ENCODE data around the gene LRRN1. TPM values are rescaled to one million over a fixed set of nuclear protein-coding genes. Genes with fewer than 3 reads are reported as not detected.

Gene LRRN1
- total and polyA plus RNA-seq, 9 donors = 26.6 to 133 (median 78.5) TPM

DNA sequence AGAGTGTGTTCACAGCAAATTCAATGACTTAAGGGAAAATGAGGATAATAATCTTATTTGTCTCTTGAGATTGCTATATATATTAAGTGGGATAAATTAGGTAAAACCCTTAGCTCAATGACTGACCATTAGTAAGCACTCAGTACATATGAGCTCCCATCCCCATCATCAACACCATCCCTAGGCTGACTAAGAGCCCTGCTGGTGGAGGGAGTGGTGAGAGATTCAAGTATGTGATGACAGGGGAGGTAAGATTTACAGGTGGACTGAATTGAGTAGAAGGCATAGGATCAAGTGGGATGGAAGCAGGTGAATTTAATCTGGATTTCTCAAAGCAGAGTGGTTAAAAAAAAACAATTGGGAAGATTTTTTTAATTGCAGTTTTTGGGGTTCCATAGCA lies 21.0 kb upstream of the LRRN1 start:
- Histone ChIP-seq H3K27ac (ENCODE audit: low read length) (no peak overlapping the region), H3K9me3 (replicated peaks; ENCODE audit: control insufficient read depth, low read depth, low read length) (peaks cover 11% of the 10 kb centered on the region), H3K36me3 (ENCODE audit: control insufficient read depth, insufficient read depth, low read length) (no peaks in the 10 kb centered on the region), H3K4me1 (ENCODE audit: control insufficient read depth, insufficient read depth, low read length) (no peaks in the 10 kb centered on the region), H3K27me3 (ENCODE audit: control insufficient read depth, insufficient read depth, low read length) (no peaks in the 10 kb centered on the region), H3K4me3 (ENCODE audit: low read length) (no peak overlapping the region)
- no peak for DNase-seq

DNA sequence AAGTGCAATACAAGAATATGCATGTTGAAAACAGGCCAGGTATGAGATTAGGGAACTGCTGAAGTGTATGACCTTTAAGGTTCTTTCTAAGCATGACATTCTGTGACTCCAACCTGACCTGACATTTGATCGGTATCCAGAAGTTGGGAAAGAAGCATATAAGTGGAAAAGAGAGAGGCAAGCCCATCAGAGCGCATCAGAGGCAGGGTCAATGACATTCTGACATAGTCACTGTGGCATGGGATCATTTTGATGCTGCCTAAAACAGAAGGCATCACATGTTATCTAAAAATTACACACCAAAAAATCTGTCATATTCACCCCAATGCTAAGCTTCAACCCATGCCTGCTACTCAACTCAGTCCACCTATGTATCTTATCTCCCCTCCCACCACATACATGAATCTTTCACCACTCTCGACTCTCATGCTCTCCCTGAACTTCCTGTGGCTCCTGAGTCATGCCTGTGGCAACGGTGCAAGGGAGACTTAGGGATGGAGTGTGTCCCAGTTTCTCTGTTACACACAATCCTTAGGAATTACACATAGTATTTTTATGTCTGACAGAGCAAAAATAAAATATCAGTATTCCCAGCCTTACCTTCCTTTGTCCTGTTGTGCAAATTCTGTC lies 20.5 kb upstream of the LRRN1 start:
- no peaks in the 10 kb centered on the region for H3K27me3 ChIP-seq (ENCODE audit: control insufficient read depth, insufficient read depth, low read length)
- H3K9me3 ChIP-seq (replicated peaks; ENCODE audit: control insufficient read depth, low read depth, low read length) = peaks cover 11% of the 10 kb centered on the region
- H3K4me3 ChIP-seq (ENCODE audit: low read length) = no peak overlapping the region
- no peaks in the 10 kb centered on the region for H3K36me3 ChIP-seq (ENCODE audit: control insufficient read depth, insufficient read depth, low read length)
- no peaks in the 10 kb centered on the region for H3K4me1 ChIP-seq (ENCODE audit: control insufficient read depth, insufficient read depth, low read length)
- no peak overlapping the region for H3K27ac ChIP-seq (ENCODE audit: low read length)
- WGBS (ENCODE audit: insufficient coverage) = 60% methylated on average over 1 of the region's 4 CpGs
- no peak for DNase-seq

- no peaks in the 10 kb centered on the region for H3K4me1 ChIP-seq (ENCODE audit: control insufficient read depth, insufficient read depth, low read length)
- H3K4me3 ChIP-seq (ENCODE audit: low read length) = no peak overlapping the region
- H3K27ac ChIP-seq (ENCODE audit: low read length) = no peak overlapping the region
- H3K27me3 ChIP-seq (ENCODE audit: control insufficient read depth, insufficient read depth, low read length) = no peaks in the 10 kb centered on the region
- no peaks in the 10 kb centered on the region for H3K36me3 ChIP-seq (ENCODE audit: control insufficient read depth, insufficient read depth, low read length)
- peak; percentile 59 for DNase-seq
- H3K9me3 ChIP-seq (replicated peaks; ENCODE audit: control insufficient read depth, low read depth, low read length) = no peaks in the 10 kb centered on the region
- WGBS (ENCODE audit: insufficient coverage) = 27% methylated on average over 7 of the region's 7 CpGs
Measured at GRCh38 chr3:3782457-3782856, 16.8 kb upstream of the LRRN1 start.

DNA sequence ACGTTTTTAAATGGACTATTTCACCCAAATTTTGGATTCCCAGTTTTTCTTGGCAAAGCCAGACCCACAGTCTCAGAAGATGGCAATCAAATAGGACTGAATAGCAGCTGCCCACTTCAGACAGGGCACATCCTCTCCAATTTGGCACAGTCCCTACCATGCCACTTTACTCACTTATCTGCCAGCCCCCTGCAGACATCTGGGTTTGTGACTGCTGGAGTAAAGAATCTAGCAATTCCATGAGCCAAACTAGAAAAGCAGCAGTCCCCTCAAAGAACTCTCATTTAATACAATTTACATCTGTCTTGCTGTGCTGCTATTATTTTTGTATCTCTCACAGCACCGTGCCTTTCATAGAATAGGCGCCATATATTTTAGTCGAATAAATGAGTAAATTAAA lies 16.0 kb upstream of the LRRN1 start:
- no peaks in the 10 kb centered on the region for H3K9me3 ChIP-seq (replicated peaks; ENCODE audit: control insufficient read depth, low read depth, low read length)
- WGBS (ENCODE audit: insufficient coverage) = 30% methylated on average over 1 of the region's 4 CpGs
- no peaks in the 10 kb centered on the region for H3K36me3 ChIP-seq (ENCODE audit: control insufficient read depth, insufficient read depth, low read length)
- H3K4me3 ChIP-seq (ENCODE audit: low read length) = no peak overlapping the region
- peak; percentile 81 for DNase-seq
- no peaks in the 10 kb centered on the region for H3K27me3 ChIP-seq (ENCODE audit: control insufficient read depth, insufficient read depth, low read length)
- H3K27ac ChIP-seq (ENCODE audit: low read length) = no peak overlapping the region
- no peaks in the 10 kb centered on the region for H3K4me1 ChIP-seq (ENCODE audit: control insufficient read depth, insufficient read depth, low read length)

DNA sequence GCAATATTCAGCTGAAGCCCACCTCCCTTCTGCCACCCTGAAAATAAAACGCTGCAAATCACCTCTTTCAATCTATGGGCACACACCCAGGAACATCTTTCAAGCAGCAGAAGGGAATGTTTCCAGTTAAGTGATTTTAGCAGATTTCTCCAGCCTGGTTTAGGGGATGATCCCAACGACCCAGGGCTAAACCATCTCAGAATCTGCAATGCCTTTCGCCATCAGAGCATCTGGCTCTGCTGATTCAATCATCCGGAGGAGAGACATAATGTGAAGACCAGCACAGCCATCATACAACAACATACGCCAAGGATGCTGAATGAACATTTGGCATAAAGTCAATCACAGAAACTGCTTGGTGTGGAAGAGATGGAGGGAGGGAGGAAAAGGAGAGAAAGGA lies 15.5 kb upstream of the LRRN1 start:
- no peak overlapping the region for H3K4me3 ChIP-seq (ENCODE audit: low read length)
- no peak overlapping the region for H3K27ac ChIP-seq (ENCODE audit: low read length)
- peak; percentile 86 for DNase-seq
- no peaks in the 10 kb centered on the region for H3K9me3 ChIP-seq (replicated peaks; ENCODE audit: control insufficient read depth, low read depth, low read length)
- WGBS (ENCODE audit: insufficient coverage) = 43% methylated on average over 1 of the region's 5 CpGs
- no peaks in the 10 kb centered on the region for H3K36me3 ChIP-seq (ENCODE audit: control insufficient read depth, insufficient read depth, low read length)
- no peaks in the 10 kb centered on the region for H3K27me3 ChIP-seq (ENCODE audit: control insufficient read depth, insufficient read depth, low read length)
- no peaks in the 10 kb centered on the region for H3K4me1 ChIP-seq (ENCODE audit: control insufficient read depth, insufficient read depth, low read length)

GRCh38 chr3:3792391-3792790 lies 6.8 kb upstream of the LRRN1 start:
- WGBS (ENCODE audit: insufficient coverage) = no CpG with 5 or more reads among the region's 1 CpG

DNA sequence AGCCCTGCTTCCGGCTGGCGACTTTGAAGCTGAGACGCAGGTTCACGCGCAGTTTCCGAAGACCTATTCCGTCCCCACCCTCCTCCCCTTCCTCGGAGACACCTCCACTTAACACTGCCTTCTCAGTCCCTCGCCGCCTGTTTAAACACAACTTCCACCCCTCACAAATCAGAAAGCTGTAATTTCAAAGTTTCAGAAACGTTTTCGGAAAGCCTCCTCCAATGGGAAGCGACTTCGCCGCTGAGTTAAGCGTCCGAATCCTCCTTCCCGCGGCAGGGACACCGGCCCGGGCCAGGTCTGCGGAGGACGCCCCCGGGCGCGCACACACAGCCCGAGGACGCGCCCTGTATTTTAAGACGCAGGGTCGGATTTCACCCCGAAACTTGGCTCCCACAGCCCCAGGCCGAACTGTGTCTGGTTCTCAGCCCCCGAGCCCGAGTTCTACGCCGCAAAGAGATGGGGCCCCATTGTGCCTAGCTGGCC lies 559 bp upstream of the LRRN1 start:
- no peaks in the 10 kb centered on the region for H3K36me3 ChIP-seq (ENCODE audit: control insufficient read depth, insufficient read depth, low read length)
- peaks cover 41% of the 10 kb centered on the region for H3K27me3 ChIP-seq (ENCODE audit: control insufficient read depth, insufficient read depth, low read length)
- peak; percentile 66 for DNase-seq
- under 1% methylated on average over 37 of the region's 37 CpGs for whole genome bisulfite sequencing (ENCODE audit: insufficient coverage)
- peak overlapping the region; percentile 71 for H3K4me3 ChIP-seq (ENCODE audit: low read length)
- peaks cover 14% of the 10 kb centered on the region for H3K4me1 ChIP-seq (ENCODE audit: control insufficient read depth, insufficient read depth, low read length)
- no peaks in the 10 kb centered on the region for H3K9me3 ChIP-seq (replicated peaks; ENCODE audit: control insufficient read depth, low read depth, low read length)
- H3K27ac ChIP-seq (ENCODE audit: low read length) = peak overlapping the region; percentile 84

More at GRCh38 chr3:3792391-3792790, 6.8 kb upstream of the LRRN1 start:
- Histone ChIP-seq H3K27me3 (ENCODE audit: control insufficient read depth, insufficient read depth, low read length) (no peaks in the 10 kb centered on the region), H3K36me3 (ENCODE audit: control insufficient read depth, insufficient read depth, low read length) (no peaks in the 10 kb centered on the region), H3K9me3 (replicated peaks; ENCODE audit: control insufficient read depth, low read depth, low read length) (no peaks in the 10 kb centered on the region), H3K4me1 (ENCODE audit: control insufficient read depth, insufficient read depth, low read length) (no peaks in the 10 kb centered on the region), H3K27ac (ENCODE audit: low read length) (no peak overlapping the region), H3K4me3 (ENCODE audit: low read length) (no peak overlapping the region)
- no peak for DNase-seq

DNA sequence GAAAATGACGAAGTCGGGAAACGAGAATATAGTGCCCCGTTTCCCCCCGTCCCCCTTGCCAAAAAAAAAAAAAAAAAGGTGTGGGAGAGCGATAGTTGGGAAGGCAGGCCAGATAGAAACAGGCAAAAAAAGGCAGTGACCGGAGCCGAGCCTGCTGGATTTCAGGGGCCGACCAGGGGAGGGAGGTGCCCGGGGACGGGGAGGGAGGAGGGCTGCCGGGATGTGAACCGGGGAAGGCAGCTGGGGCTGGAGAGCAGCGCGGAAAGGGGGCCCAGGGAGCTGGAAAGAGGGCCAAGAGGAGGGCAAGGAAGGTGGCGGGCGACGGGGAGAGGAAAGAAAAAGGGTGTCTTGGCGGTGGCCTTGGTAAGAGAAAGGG lies 837 bp downstream of the LRRN1 start:
- H3K4me1 ChIP-seq (ENCODE audit: control insufficient read depth, insufficient read depth, low read length) = peaks cover 14% of the 10 kb centered on the region
- peaks cover 41% of the 10 kb centered on the region for H3K27me3 ChIP-seq (ENCODE audit: control insufficient read depth, insufficient read depth, low read length)
- H3K36me3 ChIP-seq (ENCODE audit: control insufficient read depth, insufficient read depth, low read length) = no peaks in the 10 kb centered on the region
- peak overlapping the region; percentile 66 for H3K4me3 ChIP-seq (ENCODE audit: low read length)
- H3K9me3 ChIP-seq (replicated peaks; ENCODE audit: control insufficient read depth, low read depth, low read length) = no peaks in the 10 kb centered on the region
- WGBS (ENCODE audit: insufficient coverage) = 2% methylated on average over 17 of the region's 19 CpGs
- peak; percentile 45 for DNase-seq
- peak overlapping the region; percentile 67 for H3K27ac ChIP-seq (ENCODE audit: low read length)

DNA sequence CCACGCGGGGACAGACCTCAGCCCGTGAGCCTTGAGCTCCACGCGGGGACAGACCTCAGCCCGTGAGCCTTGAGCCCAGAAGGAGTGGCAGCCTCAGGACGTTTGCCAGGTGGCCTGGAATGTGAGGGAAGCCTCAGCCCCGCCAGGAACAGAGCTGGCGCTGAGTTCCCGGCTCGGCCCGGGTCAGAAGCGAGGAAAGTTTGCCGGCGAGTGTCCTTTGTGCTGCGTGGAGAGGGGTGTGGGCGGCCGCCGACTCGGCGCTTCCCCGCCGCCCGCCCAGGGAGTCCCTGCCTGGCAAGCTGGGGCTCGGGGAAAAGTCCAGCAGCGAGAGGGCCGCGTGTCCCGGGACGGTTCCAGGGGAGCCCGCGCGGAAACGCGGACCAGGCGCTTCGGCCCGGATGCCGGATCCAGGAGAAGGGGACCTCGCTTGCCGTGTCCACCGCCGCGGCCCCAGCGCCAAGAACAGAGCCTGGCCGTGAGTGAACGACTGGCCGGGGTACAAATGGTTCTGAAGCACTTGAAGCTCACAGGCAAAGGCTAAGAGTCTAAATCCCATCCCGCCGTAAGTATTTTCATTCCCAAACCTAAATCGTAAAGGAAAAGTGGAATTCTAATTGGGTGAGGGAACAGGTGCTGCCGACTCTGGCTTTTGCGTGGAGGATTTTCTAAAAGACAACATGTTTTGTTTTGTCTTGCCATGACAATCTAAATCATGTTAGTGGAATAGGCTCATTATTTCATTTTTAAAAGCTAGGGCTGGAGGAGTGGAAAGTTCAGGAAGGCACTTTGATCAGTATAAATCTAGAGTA lies 1.7 kb downstream of the LRRN1 start:
- Histone ChIP-seq H3K4me3 (ENCODE audit: low read length) (peak overlapping the region; percentile 66), H3K36me3 (ENCODE audit: control insufficient read depth, insufficient read depth, low read length) (no peaks in the 10 kb centered on the region), H3K27me3 (ENCODE audit: control insufficient read depth, insufficient read depth, low read length) (peaks cover 41% of the 10 kb centered on the region), H3K27ac (ENCODE audit: low read length) (peak overlapping the region; percentile 25), H3K4me1 (ENCODE audit: control insufficient read depth, insufficient read depth, low read length) (peaks cover 14% of the 10 kb centered on the region), H3K9me3 (replicated peaks; ENCODE audit: control insufficient read depth, low read depth, low read length) (no peaks in the 10 kb centered on the region)
- WGBS (ENCODE audit: insufficient coverage) = 1% methylated on average over 46 of the region's 53 CpGs
- DNase-seq = peak; percentile 54

DNA sequence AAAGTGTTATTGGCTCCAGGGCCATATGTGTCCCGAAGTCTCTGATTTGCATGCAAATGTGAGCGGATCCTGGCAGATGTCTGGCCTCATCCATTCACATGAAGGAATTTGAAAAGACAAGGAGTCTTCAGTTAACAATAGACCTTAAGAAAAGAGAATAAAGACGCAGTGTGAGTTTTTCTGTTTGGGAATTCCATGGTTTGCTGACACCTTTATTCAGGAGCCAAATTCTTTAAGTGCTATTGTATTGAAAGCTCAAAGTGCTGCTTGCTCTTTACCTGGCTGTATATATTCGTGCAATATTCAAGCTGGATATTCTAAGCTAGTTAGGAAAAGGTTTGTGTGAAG lies 2.2 kb downstream of the LRRN1 start:
- Histone ChIP-seq H3K4me1 (ENCODE audit: control insufficient read depth, insufficient read depth, low read length) (peaks cover 14% of the 10 kb centered on the region), H3K27ac (ENCODE audit: low read length) (no peak overlapping the region), H3K9me3 (replicated peaks; ENCODE audit: control insufficient read depth, low read depth, low read length) (no peaks in the 10 kb centered on the region), H3K36me3 (ENCODE audit: control insufficient read depth, insufficient read depth, low read length) (no peaks in the 10 kb centered on the region), H3K27me3 (ENCODE audit: control insufficient read depth, insufficient read depth, low read length) (peaks cover 41% of the 10 kb centered on the region), H3K4me3 (ENCODE audit: low read length) (peak overlapping the region; percentile 66)
- DNase-seq = no peak
- WGBS (ENCODE audit: insufficient coverage) = 33% methylated on average over 3 of the region's 4 CpGs
